GM12878 (cell line): ENCODE data around the gene NTSR1. TPM values are rescaled to one million over a fixed set of nuclear protein-coding genes. Genes with fewer than 3 reads are reported as not detected.

ENCODE experiments used
- ATAC-seq: fragments of 200-7000 bp; cut with Tn5 transposase; 3 replicates; pipeline ENCODE4 v1.9.1; 2020; ENCODE audit warnings: mild to moderate bottlenecking, moderate library complexity
- BruUV-seq: library from RNA; stranded (reverse); fragments of 400-500 nt; replicated peaks from 2 replicates; lab custom pipeline; 2021; lab: Mats Ljungman, UMichigan
- CTCF ChIA-PET: fragments of 300-600 bp; sonication (Branson Sonifier 250); formaldehyde crosslinking; extraction: SDS; loops from one replicate; lab custom pipeline; 2021; ENCODE audit warnings: inconsistent platforms; lab: Yijun Ruan, JAX
- POLR2A ChIA-PET: fragments of 350-600 bp; formaldehyde crosslinking; extraction: SDS; loops from one replicate; lab custom pipeline; 2021; ENCODE audit warnings: inconsistent platforms; lab: Charles Lee
- RAD21 ChIA-PET: fragments of 300-600 bp; sonication (Branson Sonifier 250); formaldehyde crosslinking; loops from one replicate; lab custom pipeline; 2023; ENCODE audit warnings: antibody characterized with exemption; ENCODE audit not compliant: unreplicated experiment; lab: Charles Lee
- SMC1A ChIA-PET: fragments of 300-600 bp; sonication (Branson Sonifier 250); formaldehyde crosslinking; loops from one replicate; lab custom pipeline; 2023; ENCODE audit not compliant: unreplicated experiment, uncharacterized antibody; lab: Charles Lee
- DNase-seq: peaks from one replicate; pipeline ENCODE4 v3.0.0-alpha.2; 2011; ENCODE audit warnings: low read depth, low spot score
- FAIRE-seq: peaks from 3 replicates; lab custom pipeline; 2011; peaks lifted over from hg19 to GRCh38; lab: Jason Lieb, UNC
- H2AFZ ChIP-seq: 2 replicates; pipeline ENCODE4 v1.6.0; 2011; ENCODE audit warnings: low read depth, low read length, control low read depth; ENCODE audit not compliant: control insufficient read depth
- H3K27ac ChIP-seq: 2 replicates; pipeline ENCODE4 v1.5.1; 2011; ENCODE audit warnings: control low read depth; ENCODE audit not compliant: control insufficient read depth, insufficient read depth
- H3K27me3 ChIP-seq, 2 experiments: replicated peaks in 1 of 2; 2 replicates each; pipeline versions ENCODE4 v1.6.0 to v1.6.1; 2011; ENCODE audit warnings: low read length in 1 of 2; ENCODE audit not compliant: control insufficient read depth in 2 of 2, insufficient read depth in 2 of 2
- H3K36me3 ChIP-seq, 2 experiments: 2 replicates each; pipeline ENCODE4 v1.5.1; 2011; ENCODE audit warnings: low read length in 1 of 2; ENCODE audit not compliant: control insufficient read depth in 2 of 2, insufficient read depth in 2 of 2
- H3K4me1 ChIP-seq: 2 replicates; pipeline ENCODE4 v1.6.1; 2011; ENCODE audit warnings: mild to moderate bottlenecking, low read length, moderate library complexity, mixed read lengths; ENCODE audit not compliant: control insufficient read depth, insufficient read depth
- H3K4me2 ChIP-seq: 2 replicates; pipeline ENCODE4 v1.6.0; 2011; ENCODE audit warnings: control low read depth; ENCODE audit not compliant: control insufficient read depth, insufficient read depth
- H3K4me3 ChIP-seq: fragments of 200-600 bp; sonication (generic); 2 replicates; pipeline ENCODE4 v1.5.1; 2016
- H3K79me2 ChIP-seq: 2 replicates; pipeline ENCODE4 v1.6.0; 2011; ENCODE audit warnings: low read length; ENCODE audit not compliant: control insufficient read depth, insufficient read depth
- H3K9ac ChIP-seq: 2 replicates; pipeline ENCODE4 v1.8.0; 2011; ENCODE audit warnings: low read length, control low read depth, mixed read lengths; ENCODE audit not compliant: control insufficient read depth, insufficient read depth
- H3K9me3 ChIP-seq: replicated peaks from 3 replicates; pipeline ENCODE4 v1.5.1; 2011; ENCODE audit warnings: mild to moderate bottlenecking, low read length; ENCODE audit not compliant: control insufficient read depth, insufficient read depth
- H4K20me1 ChIP-seq: 2 replicates; pipeline ENCODE4 v1.6.0; 2011; ENCODE audit not compliant: control insufficient read depth, insufficient read depth
- CHD1 ChIP-seq: IDR thresholded peaks from 2 replicates; pipeline ENCODE4 v1.6.1; 2012; ENCODE audit warnings: low read depth, low read length, improper control_type of control experiment
- GABPA ChIP-seq: IDR thresholded peaks from 2 replicates; pipeline ENCODE4 v1.6.1; 2014; ENCODE audit warnings: antibody characterized with exemption, low read depth, mild to moderate bottlenecking, inconsistent platforms
- JUNB ChIP-seq: IDR thresholded peaks from 2 replicates; pipeline ENCODE4 v1.6.1; 2016; ENCODE audit warnings: antibody characterized with exemption, mild to moderate bottlenecking
- KLF5 ChIP-seq: fragments of 450-650 bp; IDR thresholded peaks from 2 replicates; pipeline ENCODE4 v1.6.1; 2014; ENCODE audit warnings: mild to moderate bottlenecking; ENCODE audit not compliant: partially characterized antibody
- MTA2 ChIP-seq: fragments of 450-650 bp; IDR thresholded peaks from 2 replicates; pipeline ENCODE4 v1.6.1; 2016; ENCODE audit warnings: low read depth, mild to moderate bottlenecking, moderate library complexity
- NFYA ChIP-seq: IDR thresholded peaks from 2 replicates; pipeline ENCODE4 v1.6.1; 2011; ENCODE audit warnings: low read depth, mild to moderate bottlenecking, low read length, improper control_type of control experiment, borderline replicate concordance
- POU2F2 ChIP-seq: IDR thresholded peaks from 3 replicates; pipeline ENCODE4 v1.6.1; 2011; ENCODE audit warnings: low read depth, mild to moderate bottlenecking, low read length, borderline replicate concordance
- ZBED1 ChIP-seq: IDR thresholded peaks from 2 replicates; pipeline ENCODE4 v1.6.1; 2016; ENCODE audit warnings: borderline replicate concordance
- WGBS: methylation state at CpG from one replicate; pipeline ENCODE4 v1.1.6; 2016; ENCODE audit warnings: low lambda C conversion rate; ENCODE audit not compliant: insufficient replicate concordance, insufficient coverage; ENCODE audit errors: missing lambda C conversion rate; 5-methylcytosine and 5-hydroxymethylcytosine counted together
- in situ Hi-C: fragments of 300-500 bp; cut with MboI; formaldehyde crosslinking; loops from 9 replicates; pipeline ENCODE4 v1.14.3; 2018; ENCODE audit warnings: mixed read lengths
- intact Hi-C: fragments of 100-400 bp; cut with micrococcal nuclease; formaldehyde crosslinking; loops from one replicate; pipeline ENCODE4 v1.14.2; 2022; ENCODE audit not compliant: unreplicated experiment
- polyA plus RNA-seq, 11 experiments: library from polyadenylated mRNA; depleted of rRNA in 4 of 11; unstranded in 6 of 11; stranded (reverse) in 5 of 11; fragments of >200 nt; fragmentation: Nextera tagmentation in 4 of 11; fragmentation: Illumina TruSeq in 1 of 11; extraction: Ambion mirVana in 4 of 11; extraction: Trizol in 1 of 11; gene quantifications; 1 replicate in 1 of 11; 2 replicates in 10 of 11; pipeline versions ENCODE4 v1.2.1 to v1.2.3, GENCODE V29; 2011 to 2016; ENCODE audit warnings: inconsistent platforms in 2 of 11, missing spikeins in 2 of 11, low read depth in 1 of 11
- total RNA-seq, 4 experiments: library from RNA; depleted of rRNA in 3 of 4; stranded (reverse); fragments of >200 nt in 3 of 4; fragmentation: Illumina TruSeq in 1 of 4; extraction: Trizol in 1 of 4; gene quantifications; 2 replicates each; pipeline versions ENCODE4 v1.2.1 to v1.2.3, GENCODE V29; 2013 to 2021
- TF ChIP-seq, protein P1 (sequence below): fragments of 150-350 bp; IDR thresholded peaks from 2 replicates; pipeline ENCODE4 v1.6.1; 2016; ENCODE audit warnings: low read depth, low read length
- TF ChIP-seq, protein P2 (sequence below): IDR thresholded peaks from 2 replicates; pipeline ENCODE4 v1.6.1; 2012; ENCODE audit warnings: improper control_type of control experiment, low read depth, low read length; ENCODE audit not compliant: insufficient replicate concordance
- TF ChIP-seq, protein P3 (sequence below): IDR thresholded peaks from 2 replicates; pipeline ENCODE4 v1.6.1; 2011; ENCODE audit warnings: borderline replicate concordance, low read depth, mild to moderate bottlenecking, moderate library complexity, low read length; ENCODE audit not compliant: insufficient read depth, poor library complexity, severe bottlenecking

The NTSR1 gene
- total and polyA plus RNA-seq, 10 of the 15 experiments (the other 5 are each of a cell fraction or from before 2014, with no cell fraction given), result not detected

DNA sequence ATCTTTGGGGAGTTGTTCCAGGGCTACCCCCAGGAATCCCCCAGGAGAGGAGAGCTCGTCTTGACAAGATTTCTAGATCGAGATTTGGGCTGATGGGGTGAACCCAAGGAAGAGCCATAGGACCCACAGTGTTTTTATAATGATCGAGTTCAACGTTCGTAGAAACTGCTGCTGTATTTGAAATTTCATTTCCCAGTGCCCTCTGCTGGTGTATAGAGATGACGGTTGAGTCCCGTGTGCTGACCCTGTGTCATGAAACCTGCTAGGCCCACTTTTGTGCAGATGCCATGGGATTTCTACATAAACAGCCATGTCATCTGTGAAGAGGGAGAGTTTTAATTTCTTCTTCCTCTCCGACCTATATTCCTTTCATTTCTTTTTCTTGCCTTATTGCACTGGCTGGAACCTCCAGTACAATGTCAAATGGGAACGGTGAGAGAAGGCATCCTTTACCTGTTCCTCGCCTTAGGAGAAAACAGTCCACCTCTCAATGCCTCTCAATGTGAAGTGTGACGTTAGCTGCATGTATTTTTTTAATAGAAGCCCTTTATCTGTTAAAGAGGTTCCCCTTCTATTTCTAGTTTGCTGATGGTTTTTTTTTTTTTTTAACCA lies 28.6 kb upstream of the NTSR1 start (continued):
- no peak for TF ChIP-seq ZBED1
- TF ChIP-seq, all 136 proteins: peak for 0

DNA sequence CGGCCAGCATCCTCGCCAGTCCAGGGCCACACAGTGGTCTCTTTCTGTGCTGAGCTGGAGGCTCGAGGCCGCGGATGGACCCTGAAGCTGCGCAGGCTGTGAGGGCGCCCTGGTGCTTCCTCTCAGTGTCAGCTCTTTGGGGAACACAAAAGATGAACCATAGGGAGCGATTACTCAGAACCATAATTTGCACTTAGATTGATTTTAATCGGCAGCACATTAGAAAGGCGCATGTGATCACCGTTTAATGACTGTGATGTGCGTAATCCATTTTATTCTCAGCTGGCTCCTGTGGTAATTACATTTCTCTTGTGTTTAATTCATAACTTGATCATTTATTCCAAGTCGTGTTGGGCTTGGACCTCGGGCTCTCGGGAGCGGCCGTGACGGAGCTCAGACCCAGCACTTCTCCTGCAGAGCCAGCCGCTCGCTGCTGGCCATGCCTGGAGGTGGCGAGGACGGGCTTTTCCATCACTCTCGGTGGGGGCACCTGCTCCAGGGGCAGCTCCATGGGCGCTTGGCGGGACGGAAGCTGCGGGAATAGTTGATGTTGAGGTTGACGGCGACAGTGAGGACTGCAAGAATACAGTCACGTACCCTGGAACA lies 25.6 kb upstream of the NTSR1 start:
- Histone ChIP-seq H3K9me3 (no peaks in the 10 kb centered on the region; the same call in 2 of the 3 replicates), H3K4me3 (no peak overlapping the region), H3K27ac (no peak overlapping the region), H3K79me2 (no peaks in the 10 kb centered on the region), H3K9ac (no peak overlapping the region), H3K36me3 (no peaks in the 10 kb centered on the region), H3K4me1 (no peaks in the 10 kb centered on the region; the same call in 1 of the 2 replicates), H3K27me3 (no peaks in the 10 kb centered on the region; a peak in 2 of 4 replicates), H4K20me1 (no peaks in the 10 kb centered on the region), H2AFZ (no peak overlapping the region), H3K4me2 (no peak overlapping the region)
- CTCF ChIA-PET, result no interaction called here
- FAIRE-seq (no peak), ATAC-seq (no peak), DNase-seq (no peak)
- SMC1A ChIA-PET, result no interaction called here
- BruUV-seq, result no TSS peak
- 66% methylated on average over 30 of the region's 30 CpGs for WGBS
- in situ Hi-C loops (no loop called here), intact Hi-C loops (no loop called here)
- POLR2A ChIA-PET, result no interaction called here
- RAD21 ChIA-PET, result no interaction called here
- no peak for TF ChIP-seq CHD1
- no peak for TF ChIP-seq JUNB
- TF ChIP-seq KLF5, result no peak
- TF ChIP-seq MTA2, result no peak
- TF ChIP-seq, protein P1, sequence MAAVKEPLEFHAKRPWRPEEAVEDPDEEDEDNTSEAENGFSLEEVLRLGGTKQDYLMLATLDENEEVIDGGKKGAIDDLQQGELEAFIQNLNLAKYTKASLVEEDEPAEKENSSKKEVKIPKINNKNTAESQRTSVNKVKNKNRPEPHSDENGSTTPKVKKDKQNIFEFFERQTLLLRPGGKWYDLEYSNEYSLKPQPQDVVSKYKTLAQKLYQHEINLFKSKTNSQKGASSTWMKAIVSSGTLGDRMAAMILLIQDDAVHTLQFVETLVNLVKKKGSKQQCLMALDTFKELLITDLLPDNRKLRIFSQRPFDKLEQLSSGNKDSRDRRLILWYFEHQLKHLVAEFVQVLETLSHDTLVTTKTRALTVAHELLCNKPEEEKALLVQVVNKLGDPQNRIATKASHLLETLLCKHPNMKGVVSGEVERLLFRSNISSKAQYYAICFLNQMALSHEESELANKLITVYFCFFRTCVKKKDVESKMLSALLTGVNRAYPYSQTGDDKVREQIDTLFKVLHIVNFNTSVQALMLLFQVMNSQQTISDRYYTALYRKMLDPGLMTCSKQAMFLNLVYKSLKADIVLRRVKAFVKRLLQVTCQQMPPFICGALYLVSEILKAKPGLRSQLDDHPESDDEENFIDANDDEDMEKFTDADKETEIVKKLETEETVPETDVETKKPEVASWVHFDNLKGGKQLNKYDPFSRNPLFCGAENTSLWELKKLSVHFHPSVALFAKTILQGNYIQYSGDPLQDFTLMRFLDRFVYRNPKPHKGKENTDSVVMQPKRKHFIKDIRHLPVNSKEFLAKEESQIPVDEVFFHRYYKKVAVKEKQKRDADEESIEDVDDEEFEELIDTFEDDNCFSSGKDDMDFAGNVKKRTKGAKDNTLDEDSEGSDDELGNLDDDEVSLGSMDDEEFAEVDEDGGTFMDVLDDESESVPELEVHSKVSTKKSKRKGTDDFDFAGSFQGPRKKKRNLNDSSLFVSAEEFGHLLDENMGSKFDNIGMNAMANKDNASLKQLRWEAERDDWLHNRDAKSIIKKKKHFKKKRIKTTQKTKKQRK, result no peak
- TF ChIP-seq, protein P2, sequence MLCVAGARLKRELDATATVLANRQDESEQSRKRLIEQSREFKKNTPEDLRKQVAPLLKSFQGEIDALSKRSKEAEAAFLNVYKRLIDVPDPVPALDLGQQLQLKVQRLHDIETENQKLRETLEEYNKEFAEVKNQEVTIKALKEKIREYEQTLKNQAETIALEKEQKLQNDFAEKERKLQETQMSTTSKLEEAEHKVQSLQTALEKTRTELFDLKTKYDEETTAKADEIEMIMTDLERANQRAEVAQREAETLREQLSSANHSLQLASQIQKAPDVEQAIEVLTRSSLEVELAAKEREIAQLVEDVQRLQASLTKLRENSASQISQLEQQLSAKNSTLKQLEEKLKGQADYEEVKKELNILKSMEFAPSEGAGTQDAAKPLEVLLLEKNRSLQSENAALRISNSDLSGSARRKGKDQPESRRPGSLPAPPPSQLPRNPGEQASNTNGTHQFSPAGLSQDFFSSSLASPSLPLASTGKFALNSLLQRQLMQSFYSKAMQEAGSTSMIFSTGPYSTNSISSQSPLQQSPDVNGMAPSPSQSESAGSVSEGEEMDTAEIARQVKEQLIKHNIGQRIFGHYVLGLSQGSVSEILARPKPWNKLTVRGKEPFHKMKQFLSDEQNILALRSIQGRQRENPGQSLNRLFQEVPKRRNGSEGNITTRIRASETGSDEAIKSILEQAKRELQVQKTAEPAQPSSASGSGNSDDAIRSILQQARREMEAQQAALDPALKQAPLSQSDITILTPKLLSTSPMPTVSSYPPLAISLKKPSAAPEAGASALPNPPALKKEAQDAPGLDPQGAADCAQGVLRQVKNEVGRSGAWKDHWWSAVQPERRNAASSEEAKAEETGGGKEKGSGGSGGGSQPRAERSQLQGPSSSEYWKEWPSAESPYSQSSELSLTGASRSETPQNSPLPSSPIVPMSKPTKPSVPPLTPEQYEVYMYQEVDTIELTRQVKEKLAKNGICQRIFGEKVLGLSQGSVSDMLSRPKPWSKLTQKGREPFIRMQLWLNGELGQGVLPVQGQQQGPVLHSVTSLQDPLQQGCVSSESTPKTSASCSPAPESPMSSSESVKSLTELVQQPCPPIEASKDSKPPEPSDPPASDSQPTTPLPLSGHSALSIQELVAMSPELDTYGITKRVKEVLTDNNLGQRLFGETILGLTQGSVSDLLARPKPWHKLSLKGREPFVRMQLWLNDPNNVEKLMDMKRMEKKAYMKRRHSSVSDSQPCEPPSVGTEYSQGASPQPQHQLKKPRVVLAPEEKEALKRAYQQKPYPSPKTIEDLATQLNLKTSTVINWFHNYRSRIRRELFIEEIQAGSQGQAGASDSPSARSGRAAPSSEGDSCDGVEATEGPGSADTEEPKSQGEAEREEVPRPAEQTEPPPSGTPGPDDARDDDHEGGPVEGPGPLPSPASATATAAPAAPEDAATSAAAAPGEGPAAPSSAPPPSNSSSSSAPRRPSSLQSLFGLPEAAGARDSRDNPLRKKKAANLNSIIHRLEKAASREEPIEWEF, result no peak
- TF ChIP-seq NFYA, result no peak
- TF ChIP-seq, protein P3, sequence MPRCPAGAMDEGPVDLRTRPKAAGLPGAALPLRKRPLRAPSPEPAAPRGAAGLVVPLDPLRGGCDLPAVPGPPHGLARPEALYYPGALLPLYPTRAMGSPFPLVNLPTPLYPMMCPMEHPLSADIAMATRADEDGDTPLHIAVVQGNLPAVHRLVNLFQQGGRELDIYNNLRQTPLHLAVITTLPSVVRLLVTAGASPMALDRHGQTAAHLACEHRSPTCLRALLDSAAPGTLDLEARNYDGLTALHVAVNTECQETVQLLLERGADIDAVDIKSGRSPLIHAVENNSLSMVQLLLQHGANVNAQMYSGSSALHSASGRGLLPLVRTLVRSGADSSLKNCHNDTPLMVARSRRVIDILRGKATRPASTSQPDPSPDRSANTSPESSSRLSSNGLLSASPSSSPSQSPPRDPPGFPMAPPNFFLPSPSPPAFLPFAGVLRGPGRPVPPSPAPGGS, result no peak
- no peak for TF ChIP-seq GABPA
- TF ChIP-seq POU2F2, result no peak
- TF ChIP-seq ZBED1, result no peak
